OCI-LY1 (cell line): ENCODE results near the gene WDFY4.

Source experiments
- EZH2 ChIP-seq: fragments of 200-600 bp; sonication (generic), shearing (Covaris generic); IDR thresholded peaks from 2 replicates; pipeline ENCODE4 v1.8.0; 2017; ENCODE audit warnings: borderline replicate concordance, mixed run types, mild to moderate bottlenecking, antibody characterized with exemption, low read length, moderate library complexity, mixed read lengths
- TF ChIP-seq, protein P1 (sequence below): fragments of 200-600 bp; sonication (generic), shearing (Covaris generic); IDR thresholded peaks from 2 replicates; pipeline ENCODE4 v1.5.1; 2017; ENCODE audit warnings: mild to moderate bottlenecking, antibody characterized with exemption, low read length, moderate library complexity, mixed read lengths

DNA sequence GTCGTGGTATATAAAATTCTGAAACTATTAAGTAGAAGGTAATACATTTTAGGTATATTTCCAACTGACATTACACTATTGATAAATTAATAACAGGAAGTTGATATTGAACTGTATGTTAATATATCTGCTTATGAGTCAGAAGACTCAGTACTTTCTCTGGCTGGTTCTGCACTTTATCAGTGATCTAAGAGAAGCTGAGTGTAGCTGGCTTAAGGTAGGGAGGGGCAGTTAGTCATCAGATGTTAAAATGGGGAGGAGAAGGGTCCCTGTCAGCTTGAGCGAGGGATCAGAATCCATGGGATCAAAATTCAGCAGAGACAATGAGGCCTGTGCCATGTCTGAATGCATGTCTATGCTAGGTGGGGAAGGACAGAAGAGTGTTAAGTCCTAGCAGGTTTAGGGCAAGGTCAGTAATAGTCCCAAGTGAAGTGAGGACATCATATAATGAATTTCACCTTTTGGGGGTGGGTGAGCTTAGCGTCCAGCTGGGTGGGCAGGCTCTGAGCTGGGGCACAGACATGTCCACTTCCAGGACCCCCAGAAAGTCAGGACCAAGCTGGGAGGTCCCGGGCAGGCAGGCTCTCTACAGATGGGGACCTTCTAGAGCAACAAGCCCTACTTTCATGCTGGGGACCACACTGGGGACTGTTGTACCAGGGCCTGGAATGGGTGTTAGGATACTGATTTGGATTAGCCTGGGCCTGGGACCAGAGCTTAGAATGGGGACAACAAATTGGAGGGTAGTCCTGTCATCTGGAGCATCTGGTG, 82.9 kb downstream of the WDFY4 start:
- TF ChIP-seq, protein P1, sequence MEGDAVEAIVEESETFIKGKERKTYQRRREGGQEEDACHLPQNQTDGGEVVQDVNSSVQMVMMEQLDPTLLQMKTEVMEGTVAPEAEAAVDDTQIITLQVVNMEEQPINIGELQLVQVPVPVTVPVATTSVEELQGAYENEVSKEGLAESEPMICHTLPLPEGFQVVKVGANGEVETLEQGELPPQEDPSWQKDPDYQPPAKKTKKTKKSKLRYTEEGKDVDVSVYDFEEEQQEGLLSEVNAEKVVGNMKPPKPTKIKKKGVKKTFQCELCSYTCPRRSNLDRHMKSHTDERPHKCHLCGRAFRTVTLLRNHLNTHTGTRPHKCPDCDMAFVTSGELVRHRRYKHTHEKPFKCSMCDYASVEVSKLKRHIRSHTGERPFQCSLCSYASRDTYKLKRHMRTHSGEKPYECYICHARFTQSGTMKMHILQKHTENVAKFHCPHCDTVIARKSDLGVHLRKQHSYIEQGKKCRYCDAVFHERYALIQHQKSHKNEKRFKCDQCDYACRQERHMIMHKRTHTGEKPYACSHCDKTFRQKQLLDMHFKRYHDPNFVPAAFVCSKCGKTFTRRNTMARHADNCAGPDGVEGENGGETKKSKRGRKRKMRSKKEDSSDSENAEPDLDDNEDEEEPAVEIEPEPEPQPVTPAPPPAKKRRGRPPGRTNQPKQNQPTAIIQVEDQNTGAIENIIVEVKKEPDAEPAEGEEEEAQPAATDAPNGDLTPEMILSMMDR = no peak
- TF ChIP-seq EZH2 = no peak
